ENCODE data around the gene KRT39. TPM values are rescaled to one million over a fixed set of nuclear protein-coding genes. Genes with fewer than 3 reads are reported as not detected.

KRT39 gene
- total and polyA plus RNA-seq, 2 of the 13 experiments (the other 11 are each of a cell fraction or from before 2014, with no cell fraction given) = 0.07 to 1.2 TPM

DNA sequence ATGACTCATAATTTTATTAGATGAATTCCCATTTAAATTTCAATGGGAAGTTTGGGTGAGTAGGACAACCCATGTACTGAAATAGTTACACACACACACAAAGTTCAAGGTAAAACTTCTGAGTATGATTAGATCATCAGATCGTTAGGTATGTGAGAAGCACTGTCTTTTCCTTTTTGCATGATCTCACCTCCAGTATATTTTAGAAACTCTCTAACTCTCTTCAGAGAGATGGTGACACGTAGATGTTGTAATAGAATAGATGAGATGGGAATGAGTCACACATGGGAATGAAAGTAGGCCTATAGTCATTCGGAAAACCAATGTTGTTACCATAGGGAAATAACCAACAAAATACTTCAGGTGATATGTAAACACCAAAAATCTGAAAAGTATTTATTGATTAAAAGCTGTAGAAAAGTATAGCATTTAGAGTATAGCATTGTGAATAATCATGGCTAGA is 51.5 kb downstream of the KRT39 start:
- Histone ChIP-seq H3K9ac (ENCODE audit: insufficient read depth, low read depth, low read length) (no peak overlapping the region), H3K4me3 (replicated peaks in 1 of 3; ENCODE audit: insufficient read depth in 1 of 3, low read depth in 2 of 3, low read length in 3 of 3) (no peak overlapping the region), H3K27ac (ENCODE audit: extremely low read length, insufficient read depth, low read length) (peak overlapping the region; percentile 56), H3K27me3 (ENCODE audit: control insufficient read depth in 1 of 2, insufficient read depth in 2 of 2, low read length in 2 of 2) (no peaks in the 10 kb centered on the region), H2AFZ (ENCODE audit: low read length) (no peak overlapping the region), H3K4me2 (ENCODE audit: low read depth, low read length) (no peak overlapping the region), H3K9me3 (ENCODE audit: low read length) (no peaks in the 10 kb centered on the region), H3K36me3 (replicated peaks in 1 of 2; ENCODE audit: control insufficient read depth in 1 of 2, insufficient read depth in 2 of 2, low read length in 2 of 2) (no peaks in the 10 kb centered on the region), H4K20me1 (ENCODE audit: insufficient read depth, low read length) (no peaks in the 10 kb centered on the region), H3K4me1 (ENCODE audit: insufficient read depth, low read length) (peaks cover 25% of the 10 kb centered on the region), H3K79me2 (ENCODE audit: insufficient read depth, low read length) (no peaks in the 10 kb centered on the region)
- 34% methylated on average over 3 of the region's 3 CpGs for whole genome bisulfite sequencing (ENCODE audit: low lambda C conversion rate)
- in situ Hi-C loops (cut with HindIII; ENCODE audit: extremely low pct_ligation_motif_present, low pct_unique_long_range_greater_than_20kb) (no loop called here), intact Hi-C loops (cut with micrococcal nuclease; ENCODE audit: unreplicated experiment) (loop anchor here (1.0 kb wide), 1 partner anchor 41 kb away; no protein-coding TSS in a partner anchor)
- peak; percentile 96 for DNase-seq (ENCODE audit: low spot score)
- ChIA-PET CTCF (ENCODE audit: low intra/inter-chr PET ratio, low total read pairs) (no interaction called here), POLR2A (interaction anchor here (0.6 to 2.5 kb wide), 4 partner anchors 13 to 144 kb away, joined by 3 to 18 read pairs (median 8); no protein-coding TSS in a partner anchor)
- FAIRE-seq = peak; percentile 28
- peak; percentile 81 for ATAC-seq
- BruUV-seq (replicated peaks) = no TSS peak
- TF ChIP-seq, protein P1, sequence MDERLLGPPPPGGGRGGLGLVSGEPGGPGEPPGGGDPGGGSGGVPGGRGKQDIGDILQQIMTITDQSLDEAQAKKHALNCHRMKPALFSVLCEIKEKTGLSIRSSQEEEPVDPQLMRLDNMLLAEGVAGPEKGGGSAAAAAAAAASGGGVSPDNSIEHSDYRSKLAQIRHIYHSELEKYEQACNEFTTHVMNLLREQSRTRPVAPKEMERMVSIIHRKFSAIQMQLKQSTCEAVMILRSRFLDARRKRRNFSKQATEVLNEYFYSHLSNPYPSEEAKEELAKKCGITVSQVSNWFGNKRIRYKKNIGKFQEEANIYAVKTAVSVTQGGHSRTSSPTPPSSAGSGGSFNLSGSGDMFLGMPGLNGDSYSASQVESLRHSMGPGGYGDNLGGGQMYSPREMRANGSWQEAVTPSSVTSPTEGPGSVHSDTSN (CRISPR knock-in tag; IDR thresholded peaks at IDR 0.05) = no peak
- TF ChIP-seq ZNF10 (CRISPR knock-in tag; IDR thresholded peaks at IDR 0.05; ENCODE audit: borderline replicate concordance, low read depth) (no peak), HHEX (CRISPR knock-in tag; IDR thresholded peaks at IDR 0.05) (no peak), ZNF792 (CRISPR knock-in tag; IDR thresholded peaks at IDR 0.05) (no peak), BHLHE40 (IDR thresholded peaks at IDR 0.05; ENCODE audit: low read length) (no peak), MATR3 (CRISPR knock-in tag; IDR thresholded peaks at IDR 0.05) (no peak), ZNF337 (CRISPR knock-in tag; IDR thresholded peaks at IDR 0.05; ENCODE audit: borderline replicate concordance, low read depth) (no peak), MBD4 (IDR thresholded peaks at IDR 0.05; ENCODE audit: borderline replicate concordance, low read length) (no peak), ZNF746 (CRISPR knock-in tag; IDR thresholded peaks at IDR 0.05) (no peak), MZF1 (CRISPR knock-in tag; IDR thresholded peaks at IDR 0.05; ENCODE audit: borderline replicate concordance) (no peak), TARDBP (CRISPR knock-in tag; IDR thresholded peaks at IDR 0.05) (no peak), ZNF124 (CRISPR knock-in tag; IDR thresholded peaks at IDR 0.05) (no peak), MED13 (CRISPR knock-in tag; IDR thresholded peaks at IDR 0.05) (no peak), FOXA1 (IDR thresholded peaks at IDR 0.05) (peak; percentile 17; the same call in 1 of the 2 replicates), FOXA1 (CRISPR knock-in tag; IDR thresholded peaks at IDR 0.05) (no peak; the same call in 1 of the 2 replicates), ZNF326 (CRISPR knock-in tag; IDR thresholded peaks at IDR 0.05; ENCODE audit: borderline replicate concordance) (no peak), ZBTB21 (CRISPR knock-in tag; IDR thresholded peaks at IDR 0.05) (peak; percentile 85)
- TF ChIP-seq, protein P2, sequence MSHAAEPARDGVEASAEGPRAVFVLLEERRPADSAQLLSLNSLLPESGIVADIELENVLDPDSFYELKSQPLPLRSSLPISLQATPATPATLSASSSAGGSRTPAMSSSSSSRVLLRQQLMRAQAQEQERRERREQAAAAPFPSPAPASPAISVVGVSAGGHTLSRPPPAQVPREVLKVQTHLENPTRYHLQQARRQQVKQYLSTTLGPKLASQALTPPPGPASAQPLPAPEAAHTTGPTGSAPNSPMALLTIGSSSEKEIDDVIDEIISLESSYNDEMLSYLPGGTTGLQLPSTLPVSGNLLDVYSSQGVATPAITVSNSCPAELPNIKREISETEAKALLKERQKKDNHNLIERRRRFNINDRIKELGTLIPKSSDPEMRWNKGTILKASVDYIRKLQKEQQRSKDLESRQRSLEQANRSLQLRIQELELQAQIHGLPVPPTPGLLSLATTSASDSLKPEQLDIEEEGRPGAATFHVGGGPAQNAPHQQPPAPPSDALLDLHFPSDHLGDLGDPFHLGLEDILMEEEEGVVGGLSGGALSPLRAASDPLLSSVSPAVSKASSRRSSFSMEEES (CRISPR knock-in tag; IDR thresholded peaks at IDR 0.05) = peak; percentile 38; the same call in 1 of the 2 replicates
- TF ChIP-seq, protein P3, sequence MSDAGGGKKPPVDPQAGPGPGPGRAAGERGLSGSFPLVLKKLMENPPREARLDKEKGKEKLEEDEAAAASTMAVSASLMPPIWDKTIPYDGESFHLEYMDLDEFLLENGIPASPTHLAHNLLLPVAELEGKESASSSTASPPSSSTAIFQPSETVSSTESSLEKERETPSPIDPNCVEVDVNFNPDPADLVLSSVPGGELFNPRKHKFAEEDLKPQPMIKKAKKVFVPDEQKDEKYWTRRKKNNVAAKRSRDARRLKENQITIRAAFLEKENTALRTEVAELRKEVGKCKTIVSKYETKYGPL (CRISPR knock-in tag; IDR thresholded peaks at IDR 0.05) = no peak
- TF ChIP-seq, protein P4, sequence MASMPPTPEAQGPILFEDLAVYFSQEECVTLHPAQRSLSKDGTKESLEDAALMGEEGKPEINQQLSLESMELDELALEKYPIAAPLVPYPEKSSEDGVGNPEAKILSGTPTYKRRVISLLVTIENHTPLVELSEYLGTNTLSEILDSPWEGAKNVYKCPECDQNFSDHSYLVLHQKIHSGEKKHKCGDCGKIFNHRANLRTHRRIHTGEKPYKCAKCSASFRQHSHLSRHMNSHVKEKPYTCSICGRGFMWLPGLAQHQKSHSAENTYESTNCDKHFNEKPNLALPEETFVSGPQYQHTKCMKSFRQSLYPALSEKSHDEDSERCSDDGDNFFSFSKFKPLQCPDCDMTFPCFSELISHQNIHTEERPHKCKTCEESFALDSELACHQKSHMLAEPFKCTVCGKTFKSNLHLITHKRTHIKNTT (CRISPR knock-in tag; IDR thresholded peaks at IDR 0.05) = no peak
- TF ChIP-seq, protein P5, sequence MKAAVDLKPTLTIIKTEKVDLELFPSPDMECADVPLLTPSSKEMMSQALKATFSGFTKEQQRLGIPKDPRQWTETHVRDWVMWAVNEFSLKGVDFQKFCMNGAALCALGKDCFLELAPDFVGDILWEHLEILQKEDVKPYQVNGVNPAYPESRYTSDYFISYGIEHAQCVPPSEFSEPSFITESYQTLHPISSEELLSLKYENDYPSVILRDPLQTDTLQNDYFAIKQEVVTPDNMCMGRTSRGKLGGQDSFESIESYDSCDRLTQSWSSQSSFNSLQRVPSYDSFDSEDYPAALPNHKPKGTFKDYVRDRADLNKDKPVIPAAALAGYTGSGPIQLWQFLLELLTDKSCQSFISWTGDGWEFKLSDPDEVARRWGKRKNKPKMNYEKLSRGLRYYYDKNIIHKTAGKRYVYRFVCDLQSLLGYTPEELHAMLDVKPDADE (CRISPR knock-in tag; IDR thresholded peaks at IDR 0.05) = no peak
- TF ChIP-seq, protein P6, sequence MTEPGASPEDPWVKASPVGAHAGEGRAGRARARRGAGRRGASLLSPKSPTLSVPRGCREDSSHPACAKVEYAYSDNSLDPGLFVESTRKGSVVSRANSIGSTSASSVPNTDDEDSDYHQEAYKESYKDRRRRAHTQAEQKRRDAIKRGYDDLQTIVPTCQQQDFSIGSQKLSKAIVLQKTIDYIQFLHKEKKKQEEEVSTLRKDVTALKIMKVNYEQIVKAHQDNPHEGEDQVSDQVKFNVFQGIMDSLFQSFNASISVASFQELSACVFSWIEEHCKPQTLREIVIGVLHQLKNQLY (CRISPR knock-in tag; IDR thresholded peaks at IDR 0.05) = 0 out of 2 replicates have a peak, but pooled peaks have one; percentile 45

Data from HepG2 (cell line).